K562 (cell line): Measurements from ENCODE around the gene SULT2B1. TPM values are rescaled to one million over a fixed set of nuclear protein-coding genes. Genes with fewer than 3 reads are reported as not detected.

Experiments used
- DPF2 ChIP-seq: fragments of 450-650 bp; IDR thresholded peaks from 2 replicates; pipeline ENCODE4 v1.6.1; 2016
- HDAC1 ChIP-seq, 2 experiments: fragments of 450-650 bp; IDR thresholded peaks; 2 replicates each; pipeline ENCODE4 v1.6.1; 2016 to 2017; ENCODE audit warnings: inconsistent platforms in 1 of 2, mild to moderate bottlenecking in 1 of 2, moderate library complexity in 1 of 2
- HIVEP1 ChIP-seq: fragments of 250-450 bp; sonication (Bioruptor Pico); IDR thresholded peaks from 2 replicates; pipeline ENCODE4 v1.4.0; 2020; ENCODE audit warnings: mild to moderate bottlenecking
- LCOR ChIP-seq: sonication (generic); formaldehyde crosslinking; IDR thresholded peaks from 2 replicates; pipeline ENCODE4 v1.8.0; 2022; ENCODE audit warnings: mild to moderate bottlenecking, missing genetic modification reagents
- MITF ChIP-seq: IDR thresholded peaks from 2 replicates; pipeline ENCODE4 v1.6.1; 2014; ENCODE audit warnings: antibody characterized with exemption
- POLR2G ChIP-seq: fragments of 200-400 bp; formaldehyde crosslinking; IDR thresholded peaks from 2 replicates; pipeline ENCODE4 v1.6.1; 2017; ENCODE audit warnings: low read depth, mild to moderate bottlenecking, antibody characterized with exemption, low read length, moderate library complexity
- PTTG1 ChIP-seq: fragments of 450-650 bp; IDR thresholded peaks from 2 replicates; pipeline ENCODE4 v1.6.1; 2016; ENCODE audit warnings: low read depth, mild to moderate bottlenecking, missing genetic modification characterization, missing compliant biosample characterization
- RAD51 ChIP-seq: fragments of 450-650 bp; IDR thresholded peaks from 2 replicates; pipeline ENCODE4 v1.7.1; 2016; ENCODE audit warnings: low read depth, mild to moderate bottlenecking, borderline replicate concordance
- TAF1 ChIP-seq: IDR thresholded peaks from 2 replicates; pipeline ENCODE4 v1.6.1; 2011; ENCODE audit warnings: mild to moderate bottlenecking, low read length, moderate library complexity; ENCODE audit not compliant: insufficient read depth, control insufficient read depth, severe bottlenecking; ENCODE audit errors: extremely low read depth
- UBTF ChIP-seq, 2 experiments: IDR thresholded peaks; 2 replicates each; pipeline ENCODE4 v1.6.1; 2012; ENCODE audit warnings: improper control_type of control experiment in 2 of 2, low read depth in 2 of 2, low read length in 2 of 2, borderline replicate concordance in 1 of 2
- ZFP36 ChIP-seq: fragments of 150-350 bp; IDR thresholded peaks from 2 replicates; pipeline ENCODE4 v1.6.1; 2018; ENCODE audit warnings: low read length, low read depth; ENCODE audit not compliant: partially characterized antibody
- ZFX ChIP-seq: sonication (generic); formaldehyde crosslinking; IDR thresholded peaks from 2 replicates; pipeline ENCODE4 v1.8.0; 2022; ENCODE audit warnings: mild to moderate bottlenecking, missing genetic modification reagents, moderate library complexity
- ZNF384 ChIP-seq: IDR thresholded peaks from 2 replicates; pipeline ENCODE4 v1.6.1; 2012; ENCODE audit warnings: low read depth, low read length, improper control_type of control experiment
- ZNF57 ChIP-seq: fragments of 450-650 bp; formaldehyde crosslinking; IDR thresholded peaks from 2 replicates; pipeline ENCODE4 v1.4.0; 2020; ENCODE audit warnings: mild to moderate bottlenecking, moderate library complexity
- ZNF740 ChIP-seq, 3 experiments: fragments of 200-800 bp in 1 of 3; sonication (Bioruptor generic) in 1 of 3; sonication (generic) in 1 of 3; formaldehyde crosslinking in 1 of 3; IDR thresholded peaks; 2 replicates each; pipeline versions ENCODE4 v1.6.1 to v1.8.0; 2016 to 2022; ENCODE audit warnings: mild to moderate bottlenecking in 2 of 3, missing compliant biosample characterization in 2 of 3, missing genetic modification characterization in 2 of 3, missing genetic modification reagents in 1 of 3
- ZNF75A ChIP-seq: fragments of 450-650 bp; formaldehyde crosslinking; IDR thresholded peaks from 2 replicates; pipeline ENCODE4 v1.4.0; 2020; ENCODE audit warnings: mild to moderate bottlenecking
- polyA plus RNA-seq, 8 experiments: library from polyadenylated mRNA; depleted of rRNA in 4 of 8; stranded (reverse) in 5 of 8; unstranded in 3 of 8; fragments of >200 nt; fragmentation: Nextera tagmentation in 2 of 8; fragmentation: Illumina TruSeq in 1 of 8; extraction: Ambion mirVana in 2 of 8; extraction: Trizol in 1 of 8; gene quantifications; 2 replicates each; pipeline versions ENCODE4 v1.2.1 to v1.2.3, GENCODE V29; 2011 to 2014; ENCODE audit warnings: inconsistent platforms in 1 of 8, missing spikeins in 1 of 8
- total RNA-seq, 7 experiments: library from RNA; depleted of rRNA in 6 of 7; stranded (reverse); fragments of >200 nt in 6 of 7; fragmentation: Illumina TruSeq in 2 of 7; extraction: Trizol in 2 of 7; gene quantifications; 2 replicates each; pipeline versions ENCODE4 v1.2.1 to v1.2.3, GENCODE V29; 2011 to 2021; ENCODE audit warnings: low replicate concordance in 1 of 7
- TF ChIP-seq, protein P1 (sequence below): fragments of 200-800 bp; sonication (Bioruptor generic); IDR thresholded peaks from 2 replicates; pipeline ENCODE4 v1.6.1; 2017; ENCODE audit warnings: missing genetic modification characterization, missing compliant biosample characterization
- TF ChIP-seq, protein P2 (sequence below), 2 experiments: fragments of 450-650 bp in 1 of 2; sonication (generic) in 1 of 2; formaldehyde crosslinking in 1 of 2; IDR thresholded peaks in 1 of 2; conservative IDR thresholded peaks in 1 of 2; 2 replicates each; pipeline versions ENCODE4 v1.6.1 to v1.8.1; 2016 to 2023; ENCODE audit warnings: mild to moderate bottlenecking in 2 of 2, moderate library complexity in 2 of 2, inconsistent platforms in 1 of 2, missing genetic modification reagents in 1 of 2

The SULT2B1 gene
- total and polyA plus RNA-seq, 9 of the 15 experiments (the other 6 are each of a cell fraction or from before 2014, with no cell fraction given), result 0.09 to 0.62 (median 0.22) TPM; not detected in 2

GRCh38 chr19:48639483-48640375 lies 87.8 kb downstream of the SULT2B1 start (continued):
- TF ChIP-seq ZNF384 (peak; percentile 86), ZFP36 (no peak), ZFX (CRISPR knock-in tag) (peak; percentile 55), TAF1 (peak; percentile 54), MITF (no peak), ZNF740 (CRISPR knock-in tag; IDR thresholded peaks at IDR 0.05) (peak; percentile 17; the same call in 1 of the 2 replicates), ZNF740 (tag; IDR thresholded peaks at IDR 0.05) (no peak), DPF2 (peak; percentile 82; the same call in 1 of the 2 replicates), LCOR (CRISPR knock-in tag) (peak; percentile 56; the same call in 1 of the 2 replicates), ZNF75A (CRISPR knock-in tag) (peak; percentile 89), HDAC1 (IDR thresholded peaks at IDR 0.05) (peak in 1 of 2 experiments; percentile 64; a peak in 2 of 4 replicates), HIVEP1 (CRISPR knock-in tag) (no peak), RAD51 (no peak), PTTG1 (tag) (no peak), POLR2G (peak; percentile 57), UBTF (IDR thresholded peaks at IDR 0.05; ENCODE audit: borderline replicate concordance in 1 of 2, low read depth in 2 of 2, low read length in 2 of 2) (peak; percentile 9 to 36; a peak in 1 of 4 replicates), ZNF57 (CRISPR knock-in tag) (no peak)
- TF ChIP-seq, protein P1, sequence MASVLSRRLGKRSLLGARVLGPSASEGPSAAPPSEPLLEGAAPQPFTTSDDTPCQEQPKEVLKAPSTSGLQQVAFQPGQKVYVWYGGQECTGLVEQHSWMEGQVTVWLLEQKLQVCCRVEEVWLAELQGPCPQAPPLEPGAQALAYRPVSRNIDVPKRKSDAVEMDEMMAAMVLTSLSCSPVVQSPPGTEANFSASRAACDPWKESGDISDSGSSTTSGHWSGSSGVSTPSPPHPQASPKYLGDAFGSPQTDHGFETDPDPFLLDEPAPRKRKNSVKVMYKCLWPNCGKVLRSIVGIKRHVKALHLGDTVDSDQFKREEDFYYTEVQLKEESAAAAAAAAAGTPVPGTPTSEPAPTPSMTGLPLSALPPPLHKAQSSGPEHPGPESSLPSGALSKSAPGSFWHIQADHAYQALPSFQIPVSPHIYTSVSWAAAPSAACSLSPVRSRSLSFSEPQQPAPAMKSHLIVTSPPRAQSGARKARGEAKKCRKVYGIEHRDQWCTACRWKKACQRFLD (CRISPR knock-in tag), result 0 out of 2 replicates have a peak, but pooled peaks have one; percentile 38
- TF ChIP-seq, protein P2, sequence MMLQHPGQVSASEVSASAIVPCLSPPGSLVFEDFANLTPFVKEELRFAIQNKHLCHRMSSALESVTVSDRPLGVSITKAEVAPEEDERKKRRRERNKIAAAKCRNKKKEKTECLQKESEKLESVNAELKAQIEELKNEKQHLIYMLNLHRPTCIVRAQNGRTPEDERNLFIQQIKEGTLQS (IDR thresholded peaks at IDR 0.05), result peak; percentile 62
- TF ChIP-seq, protein P2 (CRISPR knock-in tag; conservative IDR thresholded peaks at IDR 0.05), result 0 out of 2 replicates have a peak, but pooled peaks have one; percentile 55
